ENCODE measurements around the gene TECTA.
"Not testable (repeated sequence)": the region's sequence is repeated elsewhere in the genome, so short reads cannot be mapped to it uniquely, and the experiment has no call there.

The TECTA gene

GRCh38 chr11:121129362-121130340 is 28.6 kb downstream of the TECTA start:
- no peak for DNase-seq

DNA sequence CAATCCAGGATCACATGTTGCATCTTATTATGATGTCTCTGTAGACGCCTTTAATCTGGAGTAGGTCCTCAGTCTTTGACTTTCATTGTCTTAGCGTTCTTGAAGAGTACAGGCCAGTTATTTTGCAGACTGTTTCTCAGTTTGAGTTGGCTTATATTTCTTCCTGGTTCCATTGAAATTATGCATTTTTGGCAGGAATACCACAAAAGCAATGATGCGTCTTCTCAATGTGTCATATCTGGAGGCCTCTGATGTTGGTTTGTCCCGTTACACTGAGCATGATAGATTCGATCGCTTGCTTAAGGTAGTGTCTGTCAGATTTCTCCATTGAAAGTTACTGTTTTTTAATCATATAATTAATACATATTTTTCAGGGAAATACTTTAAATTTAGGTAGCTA is 30.6 kb downstream of the TECTA start:
- no peak for DNase-seq

DNA sequence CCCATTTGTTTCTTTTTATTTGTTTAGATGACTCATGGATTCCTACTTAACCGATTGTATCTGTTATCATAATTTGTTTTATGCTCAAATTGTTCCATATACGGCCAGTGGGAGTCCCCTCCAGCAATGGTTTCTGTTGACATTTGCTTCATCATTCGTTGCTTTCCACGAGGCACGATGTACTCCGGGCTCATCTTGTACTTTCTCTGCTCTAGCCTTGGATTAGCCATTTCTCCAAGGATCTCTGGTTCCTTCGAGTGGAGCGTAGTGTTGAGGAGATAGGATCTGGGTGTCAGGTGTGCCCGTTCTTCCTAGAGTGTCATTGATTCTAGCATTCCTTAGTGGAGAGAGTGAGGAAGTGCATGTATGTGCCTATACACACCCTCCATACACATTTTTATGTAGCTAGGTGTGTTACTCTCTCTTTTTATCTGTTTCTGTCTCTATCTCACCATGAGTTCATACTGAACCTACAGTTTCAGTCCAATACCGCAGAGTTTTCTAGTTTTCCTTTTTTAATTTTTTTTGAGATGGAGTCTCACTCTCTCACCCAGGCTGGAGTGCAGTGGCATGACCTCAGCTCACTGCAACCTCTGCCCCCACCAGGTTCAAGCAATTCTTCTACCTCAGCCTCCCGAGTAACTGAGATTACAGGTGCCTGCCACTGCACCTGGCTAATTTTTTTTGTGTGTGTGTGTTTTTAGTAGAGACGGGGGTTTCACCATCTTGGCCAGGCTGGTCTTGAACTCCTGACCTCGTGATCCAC is 31.4 kb downstream of the TECTA start:
- no peak for DNase-seq

DNA sequence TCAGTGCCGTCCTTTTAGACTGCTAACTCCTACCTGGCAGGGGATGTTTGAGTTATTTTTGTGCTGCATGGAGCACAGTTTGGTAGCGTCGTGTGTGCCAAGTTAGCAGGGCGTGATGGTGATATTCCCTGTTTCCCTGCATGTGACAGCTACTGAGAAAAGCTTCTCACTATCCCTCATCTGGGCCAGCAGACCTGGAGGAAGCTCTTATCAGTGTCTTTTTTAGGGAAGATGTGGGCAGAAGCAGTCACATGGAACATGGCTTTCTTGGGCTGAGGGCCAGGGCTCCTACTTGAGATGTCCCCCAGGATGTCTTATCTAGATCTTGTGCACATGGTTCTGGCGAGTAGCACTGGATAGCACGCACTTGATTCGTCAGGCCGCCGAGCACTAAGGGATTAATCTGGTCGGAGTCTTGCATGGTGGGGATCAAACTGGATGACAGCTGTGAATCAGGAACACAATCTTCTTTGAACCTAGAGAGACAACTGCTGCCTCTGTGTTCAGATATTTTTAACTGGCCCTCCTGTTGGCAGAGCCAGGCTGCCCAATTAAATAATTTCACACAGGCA is 33.8 kb downstream of the TECTA start:
- no peak for DNase-seq

- DNase-seq: no peak
These were observed 36.0 kb downstream of the TECTA start for GRCh38 chr11:121137005-121137404.

DNA sequence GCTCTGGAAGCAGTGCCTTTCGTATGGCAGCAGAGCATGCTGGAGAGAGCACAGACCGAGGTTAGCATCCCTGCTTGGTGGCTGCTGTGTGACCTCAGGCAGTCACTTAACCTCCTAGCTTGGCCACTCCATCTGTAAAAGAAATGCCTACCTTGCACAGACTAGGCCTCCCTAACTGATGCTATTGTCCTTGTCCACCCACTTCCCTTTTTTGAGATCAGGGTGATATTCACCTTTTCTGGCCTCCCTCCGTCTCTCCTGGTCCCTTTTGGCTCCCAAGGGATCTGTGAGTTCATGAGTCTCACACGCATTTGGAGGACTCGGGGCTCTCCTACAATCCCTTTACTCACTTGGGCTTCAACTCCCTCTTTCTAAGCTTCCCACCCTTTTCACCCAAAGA is 37.2 kb downstream of the TECTA start:
- no peak for DNase-seq

GRCh38 chr11:121140369-121140768 is 39.3 kb downstream of the TECTA start:
- DNase-seq: no peak

DNA sequence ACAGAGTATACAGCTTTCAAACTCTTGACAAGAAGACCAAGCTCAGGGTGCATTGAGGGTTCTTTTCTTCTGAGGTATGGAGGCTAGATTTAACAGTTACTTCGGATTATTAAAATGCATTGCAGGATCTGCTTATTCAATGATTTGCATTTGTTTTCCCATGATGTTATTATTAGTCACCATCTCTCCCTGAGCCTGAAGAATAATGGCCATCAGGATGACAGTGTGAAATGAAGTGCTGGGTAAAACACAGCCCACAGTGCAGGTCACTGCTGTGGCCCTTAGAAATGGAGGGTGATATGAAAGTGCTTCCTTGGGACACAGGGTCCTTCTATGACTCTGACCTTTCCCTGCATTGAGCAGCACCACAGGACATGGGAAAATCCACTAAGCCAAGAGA is 40.0 kb downstream of the TECTA start:
- DNase-seq: no peak

GRCh38 chr11:121143921-121144320 is 42.9 kb downstream of the TECTA start:
- no peak for DNase-seq

DNA sequence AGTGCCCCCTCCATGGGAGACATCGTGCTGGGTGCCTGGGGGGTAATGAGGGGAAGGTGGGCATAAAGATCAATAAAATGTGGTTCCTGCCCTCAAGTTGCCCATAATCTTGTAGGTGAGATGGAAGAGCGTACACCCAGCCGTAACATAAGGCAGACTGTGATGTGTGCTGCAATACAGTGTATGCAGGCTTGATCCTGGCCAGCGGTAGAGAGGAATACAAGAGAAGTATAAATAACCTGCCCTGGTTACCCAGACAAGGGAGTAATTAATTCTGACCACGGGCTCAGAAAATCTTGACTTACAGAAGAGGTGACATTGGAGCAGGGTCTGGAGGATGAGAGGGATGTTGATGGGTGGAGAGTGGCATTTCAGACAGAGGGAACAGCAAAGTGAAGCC is 43.7 kb downstream of the TECTA start:
- DNase-seq: no peak

DNA sequence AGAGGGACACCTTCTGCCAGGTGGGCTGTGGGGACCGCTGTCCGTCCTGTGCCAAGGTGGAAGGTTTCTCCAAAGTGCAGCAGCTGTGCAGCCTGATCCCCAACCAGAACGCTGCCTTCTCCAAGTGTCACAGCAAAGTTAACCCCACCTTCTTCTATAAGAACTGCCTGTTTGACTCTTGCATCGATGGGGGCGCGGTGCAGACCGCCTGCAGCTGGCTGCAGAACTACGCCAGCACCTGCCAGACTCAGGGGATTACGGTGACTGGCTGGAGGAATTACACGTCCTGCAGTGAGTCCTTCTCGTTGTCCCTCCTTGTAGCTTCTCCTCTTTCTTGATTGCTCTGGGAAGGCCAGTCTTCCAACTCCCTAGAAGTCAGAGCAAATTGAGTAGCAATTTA is 44.8 kb downstream of the TECTA start:
- no peak for DNase-seq

DNA sequence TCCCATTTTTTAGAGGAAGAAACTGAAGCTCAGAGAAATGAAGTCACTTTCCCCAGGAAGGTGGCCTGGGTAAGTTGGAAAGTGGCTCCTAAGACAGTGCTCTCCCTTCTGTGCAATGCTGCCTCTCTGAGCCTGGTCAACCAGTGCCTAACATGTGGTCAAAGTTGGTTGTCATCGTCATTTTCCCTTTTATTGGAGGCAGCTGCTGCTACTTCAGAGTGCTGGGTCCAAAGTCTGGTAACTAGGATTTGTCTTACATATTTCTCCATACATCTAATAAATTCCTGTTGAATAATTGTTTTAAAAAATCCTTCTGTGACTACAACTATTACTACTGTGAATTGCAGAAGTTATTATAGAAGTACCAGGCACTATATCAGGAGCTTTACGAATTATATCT is 48.1 kb downstream of the TECTA start:
- DNase-seq: no peak

- DNase-seq: no peak
These were observed 50.2 kb downstream of the TECTA start for GRCh38 chr11:121151207-121151688.

DNA sequence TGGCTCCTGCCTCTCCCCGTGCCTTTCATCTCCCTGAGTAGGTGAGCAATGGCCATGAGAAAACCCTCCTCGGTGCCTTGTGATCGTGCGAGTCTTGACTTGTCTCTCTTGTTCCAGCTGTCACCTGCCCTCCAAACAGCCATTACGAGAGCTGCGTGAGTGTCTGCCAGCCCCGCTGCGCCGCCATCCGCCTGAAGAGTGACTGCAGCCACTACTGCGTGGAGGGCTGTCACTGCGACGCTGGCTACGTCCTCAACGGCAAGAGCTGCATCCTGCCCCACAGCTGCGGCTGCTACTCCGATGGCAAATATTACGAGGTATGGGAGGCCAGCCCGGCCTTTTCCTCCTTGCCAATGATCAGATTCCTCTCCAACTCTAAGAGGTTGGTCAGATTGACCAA is 51.7 kb downstream of the TECTA start:
- DNase-seq: no peak

DNA sequence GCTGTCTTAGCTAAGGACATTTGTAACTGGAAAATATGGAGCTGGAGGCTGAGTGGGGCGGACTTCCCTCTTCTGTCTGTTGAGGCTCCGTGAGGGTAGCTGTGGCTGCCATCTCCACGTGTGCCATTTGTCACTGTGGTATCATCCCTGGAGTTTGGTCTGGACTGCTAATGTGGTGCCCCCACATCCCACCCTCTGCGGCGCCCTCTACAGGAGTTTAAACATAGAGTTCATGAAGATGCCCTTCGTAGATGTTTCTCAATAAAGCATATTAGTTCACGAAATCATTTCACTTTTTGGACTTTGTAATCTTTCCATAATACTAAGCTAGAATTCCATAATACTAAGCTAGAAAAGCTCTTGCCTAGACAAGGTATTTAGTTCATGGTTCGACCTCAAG is 52.4 kb downstream of the TECTA start:
- no peak for DNase-seq

DNA sequence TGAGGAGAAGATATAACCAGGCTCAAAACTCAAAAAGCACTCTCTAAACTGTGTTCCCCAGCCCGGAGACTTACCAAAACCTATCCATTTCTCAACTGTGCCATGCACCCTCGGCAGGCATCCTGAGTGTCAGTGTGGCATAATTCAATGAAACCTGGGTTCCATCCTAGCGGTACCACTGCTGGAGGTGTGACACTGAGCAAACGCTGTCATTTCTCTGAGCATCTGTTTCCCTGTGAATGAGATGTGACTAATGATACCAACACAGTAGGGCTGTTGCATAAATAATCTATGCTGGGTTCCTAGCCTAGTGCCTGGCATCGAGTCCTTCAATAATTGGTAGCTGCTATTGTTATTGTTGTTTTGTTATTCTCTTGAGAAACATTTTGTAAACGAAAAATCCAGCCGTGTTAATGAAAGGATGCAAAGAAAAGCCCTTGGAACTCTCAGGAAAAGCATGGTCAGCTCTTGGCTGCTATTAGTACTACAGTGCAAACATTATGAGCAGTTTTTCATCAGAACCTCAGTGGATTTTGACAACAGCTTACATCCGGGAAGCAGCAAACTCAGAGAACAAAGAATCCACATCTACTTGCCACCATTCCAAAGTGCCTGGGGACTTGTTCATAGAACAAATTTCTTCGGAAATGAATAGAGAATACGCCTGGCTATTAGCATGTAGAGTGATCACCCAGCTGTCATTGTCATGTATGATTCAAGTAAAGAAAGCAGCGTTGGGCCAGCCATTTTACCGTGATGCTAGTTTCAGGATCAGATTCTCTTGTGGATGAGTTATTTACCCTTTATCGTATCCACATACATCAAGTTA is 53.7 kb downstream of the TECTA start:
- DNase-seq: no peak

GRCh38 chr11:121157756-121158155 is 56.7 kb downstream of the TECTA start:
- no peak for DNase-seq

GRCh38 chr11:121159741-121160140 is 58.7 kb downstream of the TECTA start:
- DNase-seq: no peak

- DNase-seq: no peak
These were observed 60.4 kb downstream of the TECTA start for GRCh38 chr11:121161349-121161917.

DNA sequence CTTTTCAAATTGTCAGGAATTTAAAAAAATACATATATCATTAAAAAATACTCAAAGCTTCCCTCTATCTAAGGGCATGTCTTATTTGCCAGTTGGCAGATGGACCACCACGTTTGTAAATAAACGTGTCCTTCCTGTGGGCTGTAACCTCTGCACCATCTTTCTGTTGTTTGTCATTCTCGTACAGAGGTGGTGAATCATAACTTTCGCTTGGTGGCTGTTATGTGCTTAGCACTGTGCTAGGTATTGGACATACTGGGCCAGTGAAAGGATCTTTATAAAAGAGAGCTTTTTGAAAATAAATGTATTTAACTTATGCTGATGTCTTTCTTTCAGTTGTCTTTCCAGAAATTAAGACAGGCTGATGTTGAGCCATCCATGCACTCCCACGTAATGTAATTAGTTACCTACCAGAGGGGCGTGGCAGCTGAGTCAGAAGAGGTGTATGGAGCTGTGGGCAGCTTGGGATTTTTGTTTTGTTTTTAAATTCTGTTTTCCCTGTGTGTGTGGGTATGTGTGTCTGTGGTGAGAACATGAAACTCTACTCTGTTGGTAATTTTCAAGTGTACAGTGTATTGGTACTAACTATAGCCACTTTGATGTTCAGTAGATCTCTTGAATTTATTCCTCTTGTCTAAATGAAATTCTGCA is 62.7 kb downstream of the TECTA start:
- DNase-seq: no peak

DNA sequence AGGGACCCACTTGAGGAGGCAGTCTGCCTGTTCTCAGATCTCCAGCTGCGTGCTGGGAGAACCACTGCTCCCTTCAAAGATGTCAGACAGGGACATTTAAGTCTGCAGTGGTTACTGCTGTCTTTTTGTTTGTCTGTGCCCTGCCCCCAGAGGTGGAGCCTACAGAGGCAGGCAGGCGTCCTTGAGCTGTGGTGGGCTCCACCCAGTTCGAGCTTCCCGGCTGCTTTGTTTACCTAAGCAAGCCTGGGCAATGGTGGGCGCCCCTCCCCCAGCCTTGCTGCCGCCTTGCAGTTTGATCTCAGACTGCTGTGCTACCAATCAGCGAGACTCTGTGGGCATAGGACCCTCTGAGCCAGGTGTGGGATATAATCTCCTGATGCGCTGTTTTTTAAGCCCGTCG is 76.6 kb downstream of the TECTA start:
- not testable (repeated sequence) for DNase-seq

GRCh38 chr11:121179306-121179705 is 78.3 kb downstream of the TECTA start:
- DNase-seq: no peak

All from activated CD4-positive, CD25-positive, alpha-beta regulatory T cell (primary cell).